ENCODE results near the gene MT1E. TPM values are rescaled to one million over a fixed set of nuclear protein-coding genes. Genes with fewer than 3 reads are reported as not detected.
A peak's percentile ranks its signal among the peaks of the same experiment; 100 is the strongest.

MT1E gene
- total and polyA plus RNA-seq, 2 of the 13 experiments (the other 11 are each of a cell fraction or from before 2014, with no cell fraction given), result 110 to 1,072 TPM

DNA sequence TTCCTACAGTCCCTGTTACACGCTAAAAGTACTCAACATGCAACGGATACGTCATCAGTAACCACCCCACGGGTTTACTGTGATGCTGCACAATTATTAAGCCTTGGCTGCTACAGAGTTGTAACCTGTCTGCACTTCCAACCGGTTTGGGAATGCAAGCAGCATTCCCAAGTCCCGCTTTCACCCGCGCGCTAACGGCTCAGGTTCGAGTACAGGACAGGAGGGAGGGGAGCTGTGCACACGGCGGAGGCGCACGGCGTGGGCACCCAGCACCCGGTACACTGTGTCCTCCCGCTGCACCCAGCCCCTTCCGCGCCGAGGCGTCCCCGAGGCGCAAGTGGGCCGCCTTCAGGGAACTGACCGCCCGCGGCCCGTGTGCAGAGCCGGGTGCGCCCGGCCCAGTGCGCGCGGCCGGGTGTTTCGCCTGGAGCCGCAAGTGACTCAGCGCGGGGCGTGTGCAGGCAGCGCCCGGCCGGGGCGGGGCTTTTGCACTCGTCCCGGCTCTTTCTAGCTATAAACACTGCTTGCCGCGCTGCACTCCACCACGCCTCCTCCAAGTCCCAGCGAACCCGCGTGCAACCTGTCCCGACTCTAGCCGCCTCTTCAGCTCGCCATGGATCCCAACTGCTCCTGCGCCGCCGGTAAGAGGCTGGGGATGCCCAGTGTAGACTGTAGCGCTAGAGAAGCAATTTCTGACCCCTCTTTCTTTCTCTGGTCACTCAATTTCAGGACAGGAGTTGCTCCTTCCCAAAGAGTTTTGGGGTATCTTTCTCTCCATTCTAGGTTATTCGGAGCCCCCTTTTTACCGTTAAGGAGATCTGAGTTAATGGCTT, 17.3 kb upstream of the MT1E start, which contains the start of gene MT2A (continued):
- peak; percentile 90 for TF ChIP-seq CREB1 (IDR thresholded peaks at IDR 0.05)
- TF ChIP-seq CREB1 (CRISPR knock-in tag; IDR thresholded peaks at IDR 0.05), result no peak; the same call in 1 of the 2 replicates
- no peak for TF ChIP-seq THYN1 (CRISPR knock-in tag; IDR thresholded peaks at IDR 0.05; ENCODE audit: borderline replicate concordance, low read depth)
- no peak; the same call in 1 of the 2 replicates for TF ChIP-seq GLI4 (CRISPR knock-in tag; IDR thresholded peaks at IDR 0.05; ENCODE audit: borderline replicate concordance)
- peak; percentile 91 for TF ChIP-seq KDM5B (CRISPR knock-in tag; IDR thresholded peaks at IDR 0.05; ENCODE audit: borderline replicate concordance)
- TF ChIP-seq ZSCAN25 (CRISPR knock-in tag; IDR thresholded peaks at IDR 0.05), result 0 out of 2 replicates have a peak, but pooled peaks have one; percentile 15
- TF ChIP-seq GRHL1 (CRISPR knock-in tag; conservative IDR thresholded peaks at IDR 0.05), result no peak; the same call in 1 of the 2 replicates
- TF ChIP-seq ARNT2 (CRISPR knock-in tag; IDR thresholded peaks at IDR 0.05; ENCODE audit: low read depth), result peak; percentile 60
- no peak; the same call in 1 of the 2 replicates for TF ChIP-seq SMC3 (IDR thresholded peaks at IDR 0.05; ENCODE audit: low read length)
- no peak for TF ChIP-seq SUZ12 (IDR thresholded peaks at IDR 0.05; ENCODE audit: low read depth, low read length)
- TF ChIP-seq, protein P1, sequence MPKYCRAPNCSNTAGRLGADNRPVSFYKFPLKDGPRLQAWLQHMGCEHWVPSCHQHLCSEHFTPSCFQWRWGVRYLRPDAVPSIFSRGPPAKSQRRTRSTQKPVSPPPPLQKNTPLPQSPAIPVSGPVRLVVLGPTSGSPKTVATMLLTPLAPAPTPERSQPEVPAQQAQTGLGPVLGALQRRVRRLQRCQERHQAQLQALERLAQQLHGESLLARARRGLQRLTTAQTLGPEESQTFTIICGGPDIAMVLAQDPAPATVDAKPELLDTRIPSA (CRISPR knock-in tag; IDR thresholded peaks at IDR 0.05; ENCODE audit: borderline replicate concordance), result no peak
- no peak for TF ChIP-seq ZC3H4 (CRISPR knock-in tag; IDR thresholded peaks at IDR 0.05; ENCODE audit: borderline replicate concordance)
- TF ChIP-seq SCMH1 (CRISPR knock-in tag; IDR thresholded peaks at IDR 0.05; ENCODE audit: borderline replicate concordance), result no peak
- TF ChIP-seq SMYD3 (CRISPR knock-in tag; IDR thresholded peaks at IDR 0.05), result peak; percentile 71; the same call in 1 of the 2 replicates
- TF ChIP-seq SATB2 (CRISPR knock-in tag; IDR thresholded peaks at IDR 0.05), result no peak; the same call in none of the 2 replicates
- no peak for TF ChIP-seq TEF (CRISPR knock-in tag; IDR thresholded peaks at IDR 0.05)
- no peak; the same call in 1 of the 2 replicates for TF ChIP-seq NPAS2 (CRISPR knock-in tag; IDR thresholded peaks at IDR 0.05; ENCODE audit: borderline replicate concordance)
- TF ChIP-seq, protein P2, sequence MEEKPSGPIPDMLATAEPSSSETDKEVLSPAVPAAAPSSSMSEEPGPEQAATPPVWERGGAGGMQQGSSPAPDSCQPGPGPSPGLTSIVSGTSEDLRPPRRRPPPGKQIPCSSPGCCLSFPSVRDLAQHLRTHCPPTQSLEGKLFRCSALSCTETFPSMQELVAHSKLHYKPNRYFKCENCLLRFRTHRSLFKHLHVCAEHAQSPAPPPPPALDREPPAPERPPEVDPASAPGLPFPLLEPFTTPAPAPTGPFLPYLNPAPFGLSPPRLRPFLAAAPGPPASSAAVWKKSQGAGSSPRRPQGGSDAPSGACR (CRISPR knock-in tag; IDR thresholded peaks at IDR 0.05), result no peak
- peak; percentile 87 for TF ChIP-seq ARID2 (CRISPR knock-in tag; IDR thresholded peaks at IDR 0.05; ENCODE audit: borderline replicate concordance)
- TF ChIP-seq NFATC3 (CRISPR knock-in tag; IDR thresholded peaks at IDR 0.05), result no peak
- TF ChIP-seq CREM (IDR thresholded peaks at IDR 0.05), result no peak
- no peak for TF ChIP-seq CREM (CRISPR knock-in tag; IDR thresholded peaks at IDR 0.05)
- TF ChIP-seq HNRNPUL1 (IDR thresholded peaks at IDR 0.05; ENCODE audit: low read depth, low read length), result 0 out of 2 replicates have a peak, but pooled peaks have one; percentile 42
- TF ChIP-seq ZNF775 (CRISPR knock-in tag; IDR thresholded peaks at IDR 0.05; ENCODE audit: borderline replicate concordance), result no peak

All from HepG2 (cell line).